ENCODE results near the gene MARK4.

Gene MARK4

DNA sequence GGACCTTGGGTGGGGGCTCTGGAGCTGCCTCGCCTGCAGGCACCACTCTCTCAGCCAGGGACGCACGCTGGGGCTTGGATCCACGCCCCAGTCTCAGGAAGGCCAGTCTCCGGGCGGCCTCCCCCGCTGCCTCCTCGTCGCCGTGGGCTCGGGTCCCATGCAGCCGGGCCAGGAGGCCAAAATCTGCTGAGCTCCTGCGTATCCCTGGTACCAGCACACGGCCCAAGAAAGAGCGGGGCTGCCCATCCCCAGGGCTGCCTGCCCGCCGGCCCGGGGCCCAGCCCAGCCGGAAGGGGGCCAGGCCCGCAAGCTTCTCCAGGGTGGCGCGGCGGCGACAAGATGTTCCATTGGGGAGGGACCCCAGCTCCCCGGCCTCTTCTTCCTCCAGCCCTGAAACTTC, 12.5 kb upstream of the MARK4 start:
- Histone ChIP-seq H3K27me3 (replicated peaks in 2 of 5; ENCODE audit: control insufficient read depth in 4 of 5, insufficient read depth in 5 of 5, low read length in 4 of 5) (peaks cover 0 to 16% (median 1%) of the 10 kb centered on the region in 5 experiments), H3K27ac (ENCODE audit: insufficient read depth in 1 of 2, low read depth in 1 of 2, low read length in 2 of 2, poor library complexity in 1 of 2, severe bottlenecking in 2 of 2) (no peak overlapping the region), H3K36me3 (ENCODE audit: control insufficient read depth in 4 of 4, insufficient read depth in 4 of 4, low read length in 3 of 4) (no peaks in the 10 kb centered on the region), H3K9me3 (ENCODE audit: control extremely low read depth in 1 of 5, control insufficient read depth in 4 of 5, insufficient read depth in 2 of 5, low read depth in 1 of 5, low read length in 4 of 5) (peaks cover 0 to under 1% (median 0%) of the 10 kb centered on the region in 5 experiments), H3K4me1 (ENCODE audit: control extremely low read depth in 1 of 4, control insufficient read depth in 4 of 4, insufficient read depth in 4 of 4, low read length in 3 of 4) (peaks cover 0 to 11% (median 9%) of the 10 kb centered on the region in 4 experiments), H3K4me3 (ENCODE audit: control insufficient read depth in 1 of 7, extremely low read depth in 1 of 7, insufficient read depth in 4 of 7, low read depth in 2 of 7, low read length in 6 of 7) (no peak overlapping the region)
- ChIA-PET CTCF (interaction anchor here (0.5 to 0.9 kb wide), 2 partner anchors 10 to 57 kb away, joined by 3 read pairs; no protein-coding TSS in a partner anchor), POLR2A (interaction anchor here (0.8 kb wide), 1 partner anchor 161 kb away, joined by 3 read pairs; no protein-coding TSS in a partner anchor)
- WGBS (ENCODE audit: insufficient coverage): 96% methylated on average over 21 of the region's 25 CpGs
- no peak for DNase-seq

DNA sequence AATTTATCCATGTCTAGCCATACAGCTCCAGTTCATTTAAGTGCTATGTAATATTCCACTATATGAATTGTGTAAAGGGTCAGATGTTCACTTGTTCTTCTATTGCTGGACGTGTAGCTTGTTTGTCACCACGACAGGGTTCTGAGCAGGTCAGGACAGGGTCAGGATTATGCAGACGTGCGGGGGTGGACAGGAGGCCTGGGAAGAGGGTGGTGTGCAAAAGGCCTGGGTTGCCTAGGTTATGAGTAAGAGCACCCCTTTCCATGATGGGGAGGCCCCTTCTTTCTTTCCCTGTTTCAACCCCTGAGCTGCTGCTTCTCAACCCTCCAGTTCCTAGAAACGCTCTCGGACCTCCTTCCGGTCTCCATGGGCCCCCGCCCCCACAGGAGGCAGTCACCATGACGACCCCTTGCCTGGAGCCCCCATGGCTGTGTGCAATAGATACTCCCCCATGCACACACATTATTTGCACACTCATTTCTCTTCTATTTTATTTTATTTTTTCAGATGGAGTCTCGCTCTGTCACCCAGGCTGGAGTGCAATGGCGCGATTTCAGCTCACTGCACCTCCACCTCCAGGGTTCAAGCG, 7.8 kb upstream of the MARK4 start:
- H3K36me3 ChIP-seq (ENCODE audit: control insufficient read depth in 4 of 4, insufficient read depth in 4 of 4, low read length in 3 of 4): no peaks in the 10 kb centered on the region
- ChIA-PET CTCF (interaction anchor here (0.9 to 1.1 kb wide), 2 partner anchors 46 to 56 kb away, joined by 3 read pairs; no protein-coding TSS in a partner anchor), POLR2A (no interaction called here)
- no peaks in the 10 kb centered on the region for H3K27me3 ChIP-seq (replicated peaks in 2 of 5; ENCODE audit: control insufficient read depth in 4 of 5, insufficient read depth in 5 of 5, low read length in 4 of 5)
- H3K9me3 ChIP-seq (ENCODE audit: control extremely low read depth in 1 of 5, control insufficient read depth in 4 of 5, insufficient read depth in 2 of 5, low read depth in 1 of 5, low read length in 4 of 5): no peaks in the 10 kb centered on the region
- H3K27ac ChIP-seq (ENCODE audit: insufficient read depth in 1 of 2, low read depth in 1 of 2, low read length in 2 of 2, poor library complexity in 1 of 2, severe bottlenecking in 2 of 2): no peak overlapping the region
- no peak for DNase-seq
- peaks cover 0 to 18% (median 12%) of the 10 kb centered on the region in 4 experiments for H3K4me1 ChIP-seq (ENCODE audit: control extremely low read depth in 1 of 4, control insufficient read depth in 4 of 4, insufficient read depth in 4 of 4, low read length in 3 of 4)
- WGBS (ENCODE audit: insufficient coverage): 93% methylated on average over 9 of the region's 13 CpGs
- no peak overlapping the region for H3K4me3 ChIP-seq (ENCODE audit: control insufficient read depth in 1 of 7, extremely low read depth in 1 of 7, insufficient read depth in 4 of 7, low read depth in 2 of 7, low read length in 6 of 7)

DNA sequence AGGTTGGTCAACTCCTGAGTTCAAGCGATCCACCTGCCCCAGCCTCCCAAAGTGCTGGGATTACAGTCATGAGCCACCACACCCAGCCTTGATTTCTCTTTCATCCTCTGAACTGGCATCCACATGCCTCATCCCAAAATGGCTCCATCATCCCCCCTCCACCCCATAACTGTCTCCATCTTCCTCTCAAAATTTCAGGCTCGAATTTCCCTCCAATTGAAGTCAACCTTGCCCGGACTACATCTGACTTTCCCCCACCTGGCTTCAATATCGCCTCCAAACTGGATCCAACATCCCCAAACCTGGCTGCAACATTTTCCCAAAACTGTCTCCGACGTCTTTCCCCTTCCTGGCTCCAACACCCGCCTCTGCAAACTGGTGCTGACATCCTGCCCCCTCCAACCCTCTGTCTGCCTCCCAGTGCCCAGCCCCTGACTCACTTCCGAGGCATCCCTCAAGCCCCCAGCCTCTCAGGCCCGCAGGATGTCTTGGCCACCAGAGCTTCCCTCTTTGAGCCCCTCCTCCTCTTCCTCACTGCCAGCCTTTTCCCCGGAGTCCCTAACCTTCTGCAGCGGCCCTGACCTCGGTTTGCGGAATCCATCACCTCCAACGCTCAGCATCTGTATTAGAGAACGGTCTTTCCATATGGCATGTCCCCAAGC, 6.8 kb upstream of the MARK4 start:
- H3K4me3 ChIP-seq (ENCODE audit: control insufficient read depth in 1 of 7, extremely low read depth in 1 of 7, insufficient read depth in 4 of 7, low read depth in 2 of 7, low read length in 6 of 7): no peak overlapping the region
- CTCF ChIA-PET: no interaction called here

DNA sequence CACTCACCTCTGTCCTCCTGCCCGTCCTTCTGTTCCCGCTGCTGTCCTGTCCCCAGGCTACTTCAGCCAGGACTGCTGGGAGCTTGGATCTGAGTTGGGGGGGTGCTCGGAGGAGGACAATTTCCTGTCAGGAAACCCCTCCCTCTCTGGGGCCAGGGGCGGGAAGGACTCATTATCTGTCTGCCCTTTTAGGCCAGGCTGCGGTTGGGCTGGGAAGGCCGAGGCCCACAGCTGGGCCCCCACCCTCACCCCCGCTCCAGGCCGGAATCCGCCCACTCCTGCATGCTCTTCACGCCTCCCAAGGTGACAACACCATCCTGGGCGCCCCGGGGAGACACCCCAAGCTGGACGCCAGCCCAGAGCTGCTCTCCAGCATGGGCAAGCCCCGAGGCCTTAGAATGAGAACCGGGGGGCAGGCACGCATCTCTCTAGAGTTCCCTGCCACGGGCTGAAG, 5.7 kb upstream of the MARK4 start, which contains the start of gene EXOC3L2:
TSS of gene EXOC3L2 (minus strand) at position 74 of the 454 bp plus-strand sequence. CDS start 6,362 bp downstream, outside the sequence.
- Histone ChIP-seq H3K4me3 (ENCODE audit: control insufficient read depth in 1 of 7, extremely low read depth in 1 of 7, insufficient read depth in 4 of 7, low read depth in 2 of 7, low read length in 6 of 7) (no peak within 1 kb of the TSS), H3K4me1 (ENCODE audit: control extremely low read depth in 1 of 4, control insufficient read depth in 4 of 4, insufficient read depth in 4 of 4, low read length in 3 of 4) (peaks cover 0 to 28% (median 19%) of the 10 kb centered on the region in 4 experiments), H3K27me3 (replicated peaks in 2 of 5; ENCODE audit: control insufficient read depth in 4 of 5, insufficient read depth in 5 of 5, low read length in 4 of 5) (no peaks in the 10 kb centered on the region), H3K27ac (ENCODE audit: insufficient read depth in 1 of 2, low read depth in 1 of 2, low read length in 2 of 2, poor library complexity in 1 of 2, severe bottlenecking in 2 of 2) (peak within 1 kb of the TSS in 1 of 2 experiments; percentile 44), H3K9me3 (ENCODE audit: control extremely low read depth in 1 of 5, control insufficient read depth in 4 of 5, insufficient read depth in 2 of 5, low read depth in 1 of 5, low read length in 4 of 5) (no peaks in the 10 kb centered on the region), H3K36me3 (ENCODE audit: control insufficient read depth in 4 of 4, insufficient read depth in 4 of 4, low read length in 3 of 4) (no peaks in the 10 kb centered on the region)
- 49% methylated on average over 10 of the region's 17 CpGs for WGBS (ENCODE audit: insufficient coverage)
- ChIA-PET POLR2A (no interaction called here), CTCF (interaction anchor here (0.7 to 2.4 kb wide), 3 partner anchors 15 to 92 kb away, joined by 3 to 6 read pairs (median 4); no protein-coding TSS in a partner anchor)
- no peak for DNase-seq

More for the DNA sequence above, 6.8 kb upstream of the MARK4 start:
- peak in 2 of 3 donors; percentile 14 for DNase-seq
- H3K4me1 ChIP-seq (ENCODE audit: control extremely low read depth in 1 of 4, control insufficient read depth in 4 of 4, insufficient read depth in 4 of 4, low read length in 3 of 4): peaks cover 0 to 24% (median 17%) of the 10 kb centered on the region in 4 experiments
- no peak overlapping the region for H3K27ac ChIP-seq (ENCODE audit: insufficient read depth in 1 of 2, low read depth in 1 of 2, low read length in 2 of 2, poor library complexity in 1 of 2, severe bottlenecking in 2 of 2)
- H3K27me3 ChIP-seq (replicated peaks in 2 of 5; ENCODE audit: control insufficient read depth in 4 of 5, insufficient read depth in 5 of 5, low read length in 4 of 5): no peaks in the 10 kb centered on the region
- no peaks in the 10 kb centered on the region for H3K36me3 ChIP-seq (ENCODE audit: control insufficient read depth in 4 of 4, insufficient read depth in 4 of 4, low read length in 3 of 4)
- 55% methylated on average over 13 of the region's 15 CpGs for WGBS (ENCODE audit: insufficient coverage)
- POLR2A ChIA-PET: no interaction called here
- no peaks in the 10 kb centered on the region for H3K9me3 ChIP-seq (ENCODE audit: control extremely low read depth in 1 of 5, control insufficient read depth in 4 of 5, insufficient read depth in 2 of 5, low read depth in 1 of 5, low read length in 4 of 5)

DNA sequence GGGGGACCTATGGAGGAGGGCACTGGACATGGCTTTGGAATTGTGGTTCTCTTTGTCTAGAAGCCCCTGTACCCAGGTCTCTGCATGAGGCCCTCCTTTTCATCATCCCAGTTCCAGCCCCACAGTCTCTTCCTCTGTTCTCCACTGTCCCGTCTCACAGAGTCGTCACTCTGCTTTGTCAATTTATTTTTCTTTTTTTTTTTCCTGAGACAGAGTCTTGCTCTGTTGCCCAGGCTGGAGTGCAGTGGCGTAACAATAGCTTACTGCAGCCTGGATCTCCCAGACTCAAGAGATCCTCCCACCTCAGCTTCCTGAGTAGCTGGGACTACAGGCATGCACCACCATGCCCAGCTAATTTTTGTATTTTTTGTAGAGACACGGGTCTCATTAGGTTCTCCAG, 5.2 kb upstream of the MARK4 start:
- Histone ChIP-seq H3K4me1 (ENCODE audit: control extremely low read depth in 1 of 4, control insufficient read depth in 4 of 4, insufficient read depth in 4 of 4, low read length in 3 of 4) (peaks cover 2 to 32% (median 24%) of the 10 kb centered on the region in 4 experiments), H3K27me3 (replicated peaks in 2 of 5; ENCODE audit: control insufficient read depth in 4 of 5, insufficient read depth in 5 of 5, low read length in 4 of 5) (no peaks in the 10 kb centered on the region), H3K9me3 (ENCODE audit: control extremely low read depth in 1 of 5, control insufficient read depth in 4 of 5, insufficient read depth in 2 of 5, low read depth in 1 of 5, low read length in 4 of 5) (no peaks in the 10 kb centered on the region), H3K4me3 (ENCODE audit: control insufficient read depth in 1 of 7, extremely low read depth in 1 of 7, insufficient read depth in 4 of 7, low read depth in 2 of 7, low read length in 6 of 7) (no peak overlapping the region), H3K27ac (ENCODE audit: insufficient read depth in 1 of 2, low read depth in 1 of 2, low read length in 2 of 2, poor library complexity in 1 of 2, severe bottlenecking in 2 of 2) (no peak overlapping the region), H3K36me3 (ENCODE audit: control insufficient read depth in 4 of 4, insufficient read depth in 4 of 4, low read length in 3 of 4) (no peaks in the 10 kb centered on the region)
- ChIA-PET CTCF (interaction anchor here (1.7 to 2.4 kb wide), 2 partner anchors 46 to 92 kb away, joined by 4 to 6 read pairs; no protein-coding TSS in a partner anchor), POLR2A (no interaction called here)
- WGBS (ENCODE audit: insufficient coverage): 90% methylated on average over 3 of the region's 4 CpGs
- no peak for DNase-seq

DNA sequence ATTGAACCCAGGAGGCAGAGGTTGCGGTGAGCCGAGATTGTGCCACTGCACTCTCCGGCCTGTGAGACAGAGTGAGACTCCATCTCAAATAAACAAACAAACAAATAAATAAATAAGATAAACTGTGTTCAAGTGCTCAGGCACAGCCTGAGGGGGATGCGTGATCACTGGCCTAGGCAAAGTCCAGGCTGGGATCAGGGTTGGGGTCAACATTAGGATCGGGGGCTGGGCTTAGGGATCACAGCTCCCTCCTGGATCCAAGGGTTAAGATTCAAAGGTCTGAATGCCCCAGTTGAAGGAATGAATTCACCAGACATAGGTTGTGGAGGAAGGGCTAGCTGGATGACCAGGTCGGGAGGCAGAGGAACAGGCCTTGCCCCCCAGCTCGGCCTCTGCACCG, 3.9 kb upstream of the MARK4 start:
- WGBS (ENCODE audit: insufficient coverage): 100% methylated on average over 3 of the region's 8 CpGs
- Histone ChIP-seq H3K4me1 (ENCODE audit: control extremely low read depth in 1 of 4, control insufficient read depth in 4 of 4, insufficient read depth in 4 of 4, low read length in 3 of 4) (peaks cover 2 to 37% (median 29%) of the 10 kb centered on the region in 4 experiments), H3K27ac (ENCODE audit: insufficient read depth in 1 of 2, low read depth in 1 of 2, low read length in 2 of 2, poor library complexity in 1 of 2, severe bottlenecking in 2 of 2) (no peak overlapping the region), H3K4me3 (ENCODE audit: control insufficient read depth in 1 of 7, extremely low read depth in 1 of 7, insufficient read depth in 4 of 7, low read depth in 2 of 7, low read length in 6 of 7) (no peak overlapping the region), H3K27me3 (replicated peaks in 2 of 5; ENCODE audit: control insufficient read depth in 4 of 5, insufficient read depth in 5 of 5, low read length in 4 of 5) (no peaks in the 10 kb centered on the region), H3K36me3 (ENCODE audit: control insufficient read depth in 4 of 4, insufficient read depth in 4 of 4, low read length in 3 of 4) (no peaks in the 10 kb centered on the region), H3K9me3 (ENCODE audit: control extremely low read depth in 1 of 5, control insufficient read depth in 4 of 5, insufficient read depth in 2 of 5, low read depth in 1 of 5, low read length in 4 of 5) (no peaks in the 10 kb centered on the region)
- ChIA-PET CTCF (interaction anchor here (1.4 to 2.4 kb wide), 2 partner anchors 21 to 47 kb away, joined by 3 to 6 read pairs; no protein-coding TSS in a partner anchor), POLR2A (no interaction called here)
- DNase-seq: no peak
